Retinal pigment epithelial cell (primary cell): ENCODE results near the gene SPG7.

Source experiments
- DNase-seq: peaks from one replicate; pipeline ENCODE4 v3.0.0-alpha.2; 2010; ENCODE audit warnings: low read depth
- H3K4me3 ChIP-seq: 2 replicates; pipeline ENCODE4 v1.5.1; 2011; ENCODE audit warnings: mild to moderate bottlenecking, low read length, control low read depth, moderate library complexity
- TF ChIP-seq, protein P1 (sequence below): conservative IDR thresholded peaks from 2 replicates; pipeline ENCODE4 v1.5.1; 2011; ENCODE audit warnings: low read depth, low read length, control low read depth, inconsistent platforms

Gene SPG7

DNA sequence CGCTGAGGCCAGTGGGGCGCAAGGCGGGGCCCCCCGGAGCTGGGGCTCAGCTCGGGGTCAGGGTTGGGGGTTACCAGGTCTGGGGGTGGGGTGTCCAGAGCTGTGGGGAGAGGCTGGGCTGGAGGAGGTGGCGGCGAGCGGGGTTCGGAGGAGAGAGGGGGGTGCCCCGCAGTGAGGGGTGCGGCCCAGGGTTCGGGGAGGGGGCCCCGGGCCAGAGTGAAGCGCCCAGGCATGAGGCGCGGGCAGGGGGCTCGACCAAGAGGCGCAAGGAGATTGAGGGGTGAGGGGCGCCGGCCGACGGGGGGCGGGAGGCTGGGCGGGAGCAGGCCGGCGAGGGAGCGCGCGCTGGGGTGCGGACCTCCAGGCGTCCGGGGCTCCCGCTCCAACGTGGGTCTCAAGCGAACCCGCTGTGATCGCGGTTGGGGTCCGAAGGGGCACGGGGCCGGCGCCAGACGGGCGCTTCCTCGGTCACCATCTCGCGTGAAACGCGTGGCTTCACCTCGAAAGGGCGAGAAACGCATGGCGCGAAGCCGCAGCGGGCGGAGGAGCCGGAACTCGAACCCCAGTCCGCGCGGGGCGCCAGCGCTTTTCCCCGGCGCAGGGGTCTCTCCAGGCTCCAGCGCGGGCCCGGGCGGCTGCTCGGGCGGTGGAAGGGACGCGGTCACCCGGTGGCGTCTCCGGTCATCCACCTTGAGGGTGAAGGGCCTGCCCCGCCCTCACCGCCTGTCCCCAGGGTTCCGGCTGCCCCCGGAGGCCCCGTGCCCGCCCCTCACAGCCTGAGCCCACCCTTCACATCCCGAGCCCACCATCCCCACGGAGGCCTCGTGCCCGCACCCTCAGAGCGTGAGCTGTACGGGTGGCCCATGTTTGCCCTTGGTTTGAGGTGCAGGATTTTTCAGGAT lies 68.2 kb downstream of the SPG7 start:
- peak overlapping the region; percentile 29 for H3K4me3 ChIP-seq
- DNase-seq = no peak

GRCh38 chr16:89577055-89577759 lies 69.0 kb downstream of the SPG7 start:
- H3K4me3 ChIP-seq = no peak overlapping the region
- no peak for DNase-seq
- TF ChIP-seq, protein P1, sequence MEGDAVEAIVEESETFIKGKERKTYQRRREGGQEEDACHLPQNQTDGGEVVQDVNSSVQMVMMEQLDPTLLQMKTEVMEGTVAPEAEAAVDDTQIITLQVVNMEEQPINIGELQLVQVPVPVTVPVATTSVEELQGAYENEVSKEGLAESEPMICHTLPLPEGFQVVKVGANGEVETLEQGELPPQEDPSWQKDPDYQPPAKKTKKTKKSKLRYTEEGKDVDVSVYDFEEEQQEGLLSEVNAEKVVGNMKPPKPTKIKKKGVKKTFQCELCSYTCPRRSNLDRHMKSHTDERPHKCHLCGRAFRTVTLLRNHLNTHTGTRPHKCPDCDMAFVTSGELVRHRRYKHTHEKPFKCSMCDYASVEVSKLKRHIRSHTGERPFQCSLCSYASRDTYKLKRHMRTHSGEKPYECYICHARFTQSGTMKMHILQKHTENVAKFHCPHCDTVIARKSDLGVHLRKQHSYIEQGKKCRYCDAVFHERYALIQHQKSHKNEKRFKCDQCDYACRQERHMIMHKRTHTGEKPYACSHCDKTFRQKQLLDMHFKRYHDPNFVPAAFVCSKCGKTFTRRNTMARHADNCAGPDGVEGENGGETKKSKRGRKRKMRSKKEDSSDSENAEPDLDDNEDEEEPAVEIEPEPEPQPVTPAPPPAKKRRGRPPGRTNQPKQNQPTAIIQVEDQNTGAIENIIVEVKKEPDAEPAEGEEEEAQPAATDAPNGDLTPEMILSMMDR = no peak

More for the DNA sequence above, 68.2 kb downstream of the SPG7 start:
- TF ChIP-seq, protein P1 = no peak

DNA sequence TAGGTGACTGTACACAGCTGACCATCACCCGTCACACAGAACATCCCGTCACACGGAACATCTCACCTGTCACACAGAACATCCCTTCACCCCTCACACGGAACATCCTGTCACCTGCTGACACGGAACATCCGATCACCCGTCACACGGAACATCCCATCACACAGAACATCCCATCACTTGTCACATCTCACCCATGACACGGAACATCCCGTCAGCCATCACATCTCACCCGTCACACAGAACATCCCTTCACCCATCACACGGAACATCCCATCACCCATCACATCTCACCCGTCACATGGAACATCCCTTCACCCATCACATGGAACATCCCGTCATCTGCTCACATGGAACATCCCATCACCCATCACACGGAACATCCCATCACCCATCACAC lies 71.1 kb downstream of the SPG7 start:
- TF ChIP-seq, protein P1 = no peak
- no peak for DNase-seq
- no peak overlapping the region for H3K4me3 ChIP-seq

DNA sequence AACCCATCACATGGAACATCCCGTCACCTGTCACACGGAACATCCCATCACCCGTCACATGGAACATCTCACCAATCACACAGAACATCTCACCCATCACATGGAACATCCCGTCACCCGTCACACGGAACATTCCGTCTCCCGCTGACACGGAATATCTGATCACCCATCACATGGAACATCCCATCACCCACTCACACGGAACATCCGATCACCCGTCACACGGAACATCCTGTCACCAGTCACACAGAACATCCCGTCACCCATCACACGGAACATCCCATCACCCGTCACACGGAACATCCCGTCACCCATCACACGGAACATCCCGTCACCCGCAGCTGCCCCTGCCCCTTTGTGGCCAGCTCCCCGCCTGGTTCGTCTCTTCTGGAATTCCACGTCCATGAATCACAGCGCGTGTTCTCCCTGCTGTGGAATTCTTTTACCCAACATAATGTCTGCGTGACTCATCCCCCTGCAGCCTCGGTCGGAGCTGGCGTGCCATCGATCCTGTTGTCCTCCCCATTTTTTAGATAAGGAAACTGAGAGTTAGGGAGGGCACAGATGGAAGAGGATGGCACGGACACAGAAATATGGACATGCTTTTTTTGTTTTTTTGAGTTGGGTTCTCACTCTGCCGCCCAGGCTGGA lies 73.0 kb downstream of the SPG7 start:
- H3K4me3 ChIP-seq = no peak overlapping the region
- TF ChIP-seq, protein P1 = no peak
- DNase-seq = peak; percentile 70

DNA sequence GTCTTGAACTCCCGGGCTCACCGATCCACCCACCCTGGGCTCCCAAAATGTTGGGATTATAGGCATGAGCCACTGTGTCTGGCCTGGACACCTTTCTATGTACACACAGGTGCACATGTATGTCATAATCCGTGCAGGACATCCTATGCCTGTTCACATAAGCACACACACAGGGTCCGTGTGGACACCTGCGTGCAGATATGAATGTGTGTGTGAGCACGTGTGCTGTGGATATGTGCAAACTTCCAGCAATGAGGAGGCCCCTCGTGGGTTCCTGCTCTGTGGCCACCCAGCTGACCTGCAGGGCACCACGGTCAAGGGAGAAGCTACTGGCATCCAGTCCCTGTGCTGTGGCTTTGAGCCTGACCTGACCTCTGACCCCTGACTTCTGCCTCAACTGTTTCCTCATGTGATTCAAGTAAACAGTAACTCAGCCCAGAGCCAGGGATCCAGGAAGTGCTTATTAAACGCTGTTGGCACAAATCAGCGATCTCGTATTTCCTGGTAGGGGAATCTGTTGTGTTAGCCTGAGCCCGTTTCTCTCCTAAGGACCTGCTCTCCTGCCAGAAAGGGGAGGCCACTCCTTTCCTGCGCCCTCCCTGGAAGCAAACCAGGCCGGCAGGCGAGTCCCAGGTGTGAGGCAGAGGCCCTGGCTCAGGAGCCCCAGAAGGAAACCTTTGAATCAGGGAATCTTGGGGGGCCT lies 73.8 kb downstream of the SPG7 start:
- no peak overlapping the region for H3K4me3 ChIP-seq
- DNase-seq = no peak
- TF ChIP-seq, protein P1 = no peak

- TF ChIP-seq, protein P1 = no peak
- DNase-seq = no peak
- H3K4me3 ChIP-seq = no peak overlapping the region
These were observed 74.5 kb downstream of the SPG7 start for GRCh38 chr16:89582614-89583196.
